ENCODE data around the gene INPP5A.

The INPP5A gene

DNA sequence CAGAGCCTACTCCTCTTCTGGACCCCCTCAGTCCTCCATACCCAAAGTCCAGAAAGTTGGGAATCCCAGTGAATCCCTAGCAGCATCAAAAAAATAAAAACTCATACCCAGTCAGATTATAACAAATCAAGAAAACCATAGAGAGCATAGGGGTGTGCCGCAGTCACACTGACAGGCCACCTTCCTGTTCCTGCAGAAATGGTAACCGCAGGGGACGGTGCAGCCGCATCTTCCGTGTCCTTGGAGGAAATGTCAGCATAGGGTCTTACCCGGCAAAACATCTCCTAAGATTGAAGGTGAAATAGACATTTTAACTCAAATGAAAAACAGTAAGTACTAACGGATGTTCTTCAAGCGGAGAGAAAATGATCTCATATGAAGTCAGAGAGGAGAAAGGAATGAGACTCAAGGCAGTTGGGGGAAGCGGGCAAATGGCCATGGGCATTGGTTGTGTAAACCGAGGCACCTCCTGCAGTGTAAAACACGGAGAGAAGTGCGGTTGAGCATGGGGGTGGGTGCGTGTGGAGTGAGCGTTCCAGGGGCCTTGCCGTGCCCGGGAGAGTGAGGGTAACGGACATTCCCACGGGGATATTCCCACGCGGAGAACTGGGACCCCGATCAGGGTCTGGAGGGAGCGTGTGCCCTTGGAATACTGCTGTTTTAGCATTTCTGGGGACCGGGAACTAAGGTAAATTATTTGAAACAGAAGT is 137.6 kb downstream of the INPP5A start:
- H3K4me3 ChIP-seq (ENCODE audit: low read length), result no peak overlapping the region
- no peaks in the 10 kb centered on the region for H3K27me3 ChIP-seq (replicated peaks; ENCODE audit: insufficient read depth, low read length)
- H2AFZ ChIP-seq (ENCODE audit: low read length), result no peak overlapping the region
- no peaks in the 10 kb centered on the region for H3K4me1 ChIP-seq (ENCODE audit: low read length)
- no peaks in the 10 kb centered on the region for H3K9me2 ChIP-seq (replicated peaks; ENCODE audit: insufficient read depth, low read length)
- H3K9me3 ChIP-seq (replicated peaks; ENCODE audit: insufficient read depth, low read length), result no peaks in the 10 kb centered on the region
- H3K36me3 ChIP-seq (replicated peaks; ENCODE audit: insufficient read depth, low read length), result no peaks in the 10 kb centered on the region
- no peaks in the 10 kb centered on the region for H3K79me2 ChIP-seq (ENCODE audit: low read length)
- no peak overlapping the region for H3K27ac ChIP-seq (ENCODE audit: low read length)
- H3K9ac ChIP-seq (ENCODE audit: low read length), result no peak overlapping the region
- TF ChIP-seq CTCF (IDR thresholded peaks at IDR 0.05; ENCODE audit: low read length) (no peak), EZH2 (optimal IDR thresholded peaks at IDR 0.05; ENCODE audit: low read depth, low read length) (no peak), EZH2phosphoT487 (IDR thresholded peaks at IDR 0.05; ENCODE audit: low read length) (no peak)
- DNase-seq, result no peak
- no peaks in the 10 kb centered on the region for H3F3A ChIP-seq (ENCODE audit: insufficient read depth, low read length)
- H4K20me1 ChIP-seq (ENCODE audit: insufficient read depth, low read length), result no peaks in the 10 kb centered on the region
- no peak overlapping the region for H3K4me2 ChIP-seq (ENCODE audit: low read depth, low read length)

DNA sequence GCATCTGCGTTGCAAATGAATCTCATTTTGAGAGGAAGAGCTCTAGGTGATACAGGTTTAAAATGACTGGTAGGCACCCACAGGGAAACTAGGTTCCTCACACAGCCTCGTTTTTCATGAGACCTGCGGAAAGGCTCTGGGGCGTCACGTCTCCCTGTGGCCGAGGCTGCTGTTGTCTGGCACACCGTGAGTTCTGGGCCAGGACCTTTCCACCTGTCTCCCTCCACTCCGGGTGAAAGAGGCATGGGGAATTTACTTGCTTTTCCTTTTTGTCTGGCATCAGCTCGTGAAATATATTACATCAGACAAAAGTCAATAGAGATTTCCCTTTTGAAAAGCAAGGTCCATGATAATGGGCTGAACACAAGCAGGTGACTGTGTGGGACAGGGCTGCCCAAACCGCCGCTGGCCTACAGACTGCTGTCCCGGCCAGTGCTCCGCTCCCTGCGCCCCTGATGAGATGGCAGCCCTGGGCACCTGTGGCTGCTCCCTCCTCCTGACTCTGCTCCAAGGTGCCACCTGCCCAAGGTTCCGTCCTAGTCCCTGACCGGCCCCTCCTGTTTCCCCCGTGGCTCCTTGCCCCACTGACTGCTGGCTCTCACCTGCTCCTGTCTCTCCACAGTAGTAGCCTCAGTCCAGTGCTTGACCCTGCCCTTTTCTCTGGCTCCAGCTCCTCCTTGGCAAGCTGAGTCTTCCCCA is 138.8 kb downstream of the INPP5A start:
- Histone ChIP-seq H4K20me1 (ENCODE audit: insufficient read depth, low read length) (no peaks in the 10 kb centered on the region), H3K4me3 (ENCODE audit: low read length) (no peak overlapping the region)

DNA sequence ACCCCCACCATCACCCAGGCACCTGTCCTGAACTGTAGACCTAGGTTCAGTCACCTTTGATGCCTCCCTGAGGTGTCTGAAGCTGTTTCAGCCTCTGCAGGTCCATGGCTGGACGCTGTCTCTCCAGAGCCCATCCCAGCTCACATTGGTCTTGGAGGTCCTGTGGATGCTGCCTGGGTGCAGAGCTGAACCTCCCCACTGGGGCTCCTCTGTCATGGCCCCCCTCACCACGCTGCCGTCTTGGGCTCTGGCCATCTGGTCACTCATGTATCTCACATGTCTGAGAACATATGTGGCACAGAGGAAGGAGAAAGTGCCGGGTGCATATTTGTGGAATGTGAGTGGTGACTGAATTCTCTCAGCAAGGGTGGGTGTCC is 139.5 kb downstream of the INPP5A start:
- TF ChIP-seq EZH2phosphoT487 (IDR thresholded peaks at IDR 0.05; ENCODE audit: low read length) (no peak), CTCF (IDR thresholded peaks at IDR 0.05; ENCODE audit: low read length) (no peak), EZH2 (optimal IDR thresholded peaks at IDR 0.05; ENCODE audit: low read depth, low read length) (no peak)
- Histone ChIP-seq H3K27me3 (replicated peaks; ENCODE audit: insufficient read depth, low read length) (no peaks in the 10 kb centered on the region), H3K27ac (ENCODE audit: low read length) (no peak overlapping the region)

More for the DNA sequence above, 138.8 kb downstream of the INPP5A start:
- Histone ChIP-seq H3K27ac (ENCODE audit: low read length) (no peak overlapping the region), H3F3A (ENCODE audit: insufficient read depth, low read length) (no peaks in the 10 kb centered on the region), H3K4me2 (ENCODE audit: low read depth, low read length) (no peak overlapping the region), H3K36me3 (replicated peaks; ENCODE audit: insufficient read depth, low read length) (no peaks in the 10 kb centered on the region), H3K9me2 (replicated peaks; ENCODE audit: insufficient read depth, low read length) (no peaks in the 10 kb centered on the region), H3K9ac (ENCODE audit: low read length) (no peak overlapping the region), H3K27me3 (replicated peaks; ENCODE audit: insufficient read depth, low read length) (no peaks in the 10 kb centered on the region), H3K9me3 (replicated peaks; ENCODE audit: insufficient read depth, low read length) (no peaks in the 10 kb centered on the region), H3K79me2 (ENCODE audit: low read length) (no peaks in the 10 kb centered on the region), H3K4me1 (ENCODE audit: low read length) (no peaks in the 10 kb centered on the region), H2AFZ (ENCODE audit: low read length) (no peak overlapping the region)
- no peak for DNase-seq
- no peak for TF ChIP-seq EZH2 (optimal IDR thresholded peaks at IDR 0.05; ENCODE audit: low read depth, low read length)
- no peak for TF ChIP-seq CTCF (IDR thresholded peaks at IDR 0.05; ENCODE audit: low read length)
- TF ChIP-seq EZH2phosphoT487 (IDR thresholded peaks at IDR 0.05; ENCODE audit: low read length), result no peak

More for the DNA sequence above, 139.5 kb downstream of the INPP5A start:
- Histone ChIP-seq H3K4me2 (ENCODE audit: low read depth, low read length) (no peak overlapping the region), H2AFZ (ENCODE audit: low read length) (no peak overlapping the region), H3K4me1 (ENCODE audit: low read length) (no peaks in the 10 kb centered on the region), H3K79me2 (ENCODE audit: low read length) (no peaks in the 10 kb centered on the region), H3K9ac (ENCODE audit: low read length) (no peak overlapping the region), H3K4me3 (ENCODE audit: low read length) (no peak overlapping the region), H3K36me3 (replicated peaks; ENCODE audit: insufficient read depth, low read length) (no peaks in the 10 kb centered on the region), H3K9me3 (replicated peaks; ENCODE audit: insufficient read depth, low read length) (no peaks in the 10 kb centered on the region), H3K9me2 (replicated peaks; ENCODE audit: insufficient read depth, low read length) (no peaks in the 10 kb centered on the region), H3F3A (ENCODE audit: insufficient read depth, low read length) (no peaks in the 10 kb centered on the region), H4K20me1 (ENCODE audit: insufficient read depth, low read length) (no peaks in the 10 kb centered on the region)
- no peak for DNase-seq
